ENCODE results near the gene PEAK1.

The PEAK1 gene

GRCh38 chr15:77335298-77335697 is 84.6 kb downstream of the PEAK1 start:
- WGBS (ENCODE audit: extremely low coverage, insufficient coverage, insufficient read length) = no CpG with 5 or more reads among the region's 4 CpGs
- Histone ChIP-seq H3K14ac (ENCODE audit: low read length) (no peak overlapping the region), H3K9ac (ENCODE audit: low read length) (no peak overlapping the region), H3K18ac (ENCODE audit: low read length) (no peak overlapping the region), H3K79me2 (ENCODE audit: control insufficient read depth, insufficient read depth, low read length, poor library complexity) (no peaks in the 10 kb centered on the region), H3K27ac (ENCODE audit: low read depth, low read length) (no peak overlapping the region), H3K9me3 (ENCODE audit: insufficient read depth, low read depth, low read length) (no peaks in the 10 kb centered on the region), H3K27me3 (ENCODE audit: insufficient read depth, low read length) (no peaks in the 10 kb centered on the region), H3K23ac (ENCODE audit: low read length) (no peak overlapping the region), H3K4ac (ENCODE audit: low read depth, low read length) (no peak overlapping the region), H4K12ac (ENCODE audit: low read depth, low read length) (no peak overlapping the region), H3K36me3 (ENCODE audit: control insufficient read depth in 1 of 2, insufficient read depth in 2 of 2, low read length in 2 of 2) (no peaks in the 10 kb centered on the region), H2BK5ac (ENCODE audit: low read depth, low read length, poor library complexity) (no peak overlapping the region), H2AFZ (ENCODE audit: insufficient read depth, low read length, poor library complexity) (no peak overlapping the region), H3K4me1 (ENCODE audit: control insufficient read depth in 1 of 2, insufficient read depth in 2 of 2, low read length in 2 of 2) (no peaks in the 10 kb centered on the region), H2AK5ac (ENCODE audit: low read length) (no peak overlapping the region), H4K91ac (ENCODE audit: low read depth, low read length) (no peak overlapping the region), H3K79me1 (ENCODE audit: low read length) (no peaks in the 10 kb centered on the region), H3K4me2 (ENCODE audit: low read length) (no peak overlapping the region), H2BK12ac (ENCODE audit: low read length) (no peak overlapping the region), H3K4me3 (ENCODE audit: low read depth, low read length) (no peak overlapping the region), H4K8ac (ENCODE audit: low read depth, low read length) (no peak overlapping the region), H2BK120ac (ENCODE audit: insufficient read depth, low read length, poor library complexity) (no peak overlapping the region)
- DNase-seq = no peak

GRCh38 chr15:77333166-77333565 is 86.7 kb downstream of the PEAK1 start:
- WGBS (ENCODE audit: extremely low coverage, insufficient coverage, insufficient read length) = no CpG with 5 or more reads among the region's 2 CpGs
- Histone ChIP-seq H2AFZ (ENCODE audit: insufficient read depth, low read length, poor library complexity) (no peak overlapping the region), H4K12ac (ENCODE audit: low read depth, low read length) (no peak overlapping the region), H3K79me2 (ENCODE audit: control insufficient read depth, insufficient read depth, low read length, poor library complexity) (no peaks in the 10 kb centered on the region), H3K4me2 (ENCODE audit: low read length) (no peak overlapping the region), H3K9ac (ENCODE audit: low read length) (no peak overlapping the region), H3K27ac (ENCODE audit: low read depth, low read length) (no peak overlapping the region), H3K23ac (ENCODE audit: low read length) (no peak overlapping the region), H4K91ac (ENCODE audit: low read depth, low read length) (no peak overlapping the region), H3K4me1 (ENCODE audit: control insufficient read depth in 1 of 2, insufficient read depth in 2 of 2, low read length in 2 of 2) (no peaks in the 10 kb centered on the region), H2BK12ac (ENCODE audit: low read length) (no peak overlapping the region), H4K8ac (ENCODE audit: low read depth, low read length) (no peak overlapping the region), H3K4ac (ENCODE audit: low read depth, low read length) (no peak overlapping the region), H3K18ac (ENCODE audit: low read length) (no peak overlapping the region), H2BK120ac (ENCODE audit: insufficient read depth, low read length, poor library complexity) (no peak overlapping the region), H2AK5ac (ENCODE audit: low read length) (no peak overlapping the region), H3K4me3 (ENCODE audit: low read depth, low read length) (no peak overlapping the region), H3K79me1 (ENCODE audit: low read length) (no peaks in the 10 kb centered on the region), H3K27me3 (ENCODE audit: insufficient read depth, low read length) (no peaks in the 10 kb centered on the region), H3K9me3 (ENCODE audit: insufficient read depth, low read depth, low read length) (no peaks in the 10 kb centered on the region), H2BK5ac (ENCODE audit: low read depth, low read length, poor library complexity) (no peak overlapping the region), H3K14ac (ENCODE audit: low read length) (no peak overlapping the region), H3K36me3 (ENCODE audit: control insufficient read depth in 1 of 2, insufficient read depth in 2 of 2, low read length in 2 of 2) (no peaks in the 10 kb centered on the region)
- DNase-seq = no peak

- no peaks in the 10 kb centered on the region for H3K27me3 ChIP-seq (ENCODE audit: insufficient read depth, low read length)
- H2AFZ ChIP-seq (ENCODE audit: insufficient read depth, low read length, poor library complexity) = no peak overlapping the region
- H3K79me2 ChIP-seq (ENCODE audit: control insufficient read depth, insufficient read depth, low read length, poor library complexity) = no peaks in the 10 kb centered on the region
- H4K12ac ChIP-seq (ENCODE audit: low read depth, low read length) = no peak overlapping the region
- H4K91ac ChIP-seq (ENCODE audit: low read depth, low read length) = no peak overlapping the region
- no peaks in the 10 kb centered on the region for H3K9me3 ChIP-seq (ENCODE audit: insufficient read depth, low read depth, low read length)
- H3K4me1 ChIP-seq (ENCODE audit: control insufficient read depth in 1 of 2, insufficient read depth in 2 of 2, low read length in 2 of 2) = no peaks in the 10 kb centered on the region
- no peak overlapping the region for H2BK12ac ChIP-seq (ENCODE audit: low read length)
- H4K8ac ChIP-seq (ENCODE audit: low read depth, low read length) = no peak overlapping the region
- no peak overlapping the region for H3K9ac ChIP-seq (ENCODE audit: low read length)
- H3K4me3 ChIP-seq (ENCODE audit: low read depth, low read length) = no peak overlapping the region
- no peak overlapping the region for H2BK5ac ChIP-seq (ENCODE audit: low read depth, low read length, poor library complexity)
- H3K18ac ChIP-seq (ENCODE audit: low read length) = no peak overlapping the region
- H3K79me1 ChIP-seq (ENCODE audit: low read length) = no peaks in the 10 kb centered on the region
- no peak overlapping the region for H2BK120ac ChIP-seq (ENCODE audit: insufficient read depth, low read length, poor library complexity)
- peaks cover 0 to 2% of the 10 kb centered on the region in 2 experiments for H3K36me3 ChIP-seq (ENCODE audit: control insufficient read depth in 1 of 2, insufficient read depth in 2 of 2, low read length in 2 of 2)
- H3K4ac ChIP-seq (ENCODE audit: low read depth, low read length) = no peak overlapping the region
- no peak for DNase-seq
- WGBS (ENCODE audit: extremely low coverage, insufficient coverage, insufficient read length) = no CpG with 5 or more reads among the region's 1 CpG
- H3K27ac ChIP-seq (ENCODE audit: low read depth, low read length) = no peak overlapping the region
- no peak overlapping the region for H3K23ac ChIP-seq (ENCODE audit: low read length)
- H2AK5ac ChIP-seq (ENCODE audit: low read length) = no peak overlapping the region
- no peak overlapping the region for H3K14ac ChIP-seq (ENCODE audit: low read length)
- no peak overlapping the region for H3K4me2 ChIP-seq (ENCODE audit: low read length)
Observed at GRCh38 chr15:77329202-77329601, 90.7 kb downstream of the PEAK1 start.

GRCh38 chr15:77327844-77328529 is 91.9 kb downstream of the PEAK1 start:
- Histone ChIP-seq H3K4ac (ENCODE audit: low read depth, low read length) (no peak overlapping the region), H3K4me2 (ENCODE audit: low read length) (no peak overlapping the region), H3K36me3 (ENCODE audit: control insufficient read depth in 1 of 2, insufficient read depth in 2 of 2, low read length in 2 of 2) (peaks cover 0 to 2% of the 10 kb centered on the region in 2 experiments), H3K27me3 (ENCODE audit: insufficient read depth, low read length) (no peaks in the 10 kb centered on the region), H4K8ac (ENCODE audit: low read depth, low read length) (no peak overlapping the region), H3K4me3 (ENCODE audit: low read depth, low read length) (no peak overlapping the region), H3K79me1 (ENCODE audit: low read length) (no peaks in the 10 kb centered on the region), H3K9me3 (ENCODE audit: insufficient read depth, low read depth, low read length) (no peaks in the 10 kb centered on the region), H2BK120ac (ENCODE audit: insufficient read depth, low read length, poor library complexity) (no peak overlapping the region), H4K12ac (ENCODE audit: low read depth, low read length) (no peak overlapping the region), H2BK12ac (ENCODE audit: low read length) (no peak overlapping the region), H3K18ac (ENCODE audit: low read length) (no peak overlapping the region), H3K23ac (ENCODE audit: low read length) (no peak overlapping the region), H2BK5ac (ENCODE audit: low read depth, low read length, poor library complexity) (no peak overlapping the region), H2AK5ac (ENCODE audit: low read length) (no peak overlapping the region), H3K4me1 (ENCODE audit: control insufficient read depth in 1 of 2, insufficient read depth in 2 of 2, low read length in 2 of 2) (no peaks in the 10 kb centered on the region), H3K14ac (ENCODE audit: low read length) (no peak overlapping the region), H2AFZ (ENCODE audit: insufficient read depth, low read length, poor library complexity) (no peak overlapping the region), H4K91ac (ENCODE audit: low read depth, low read length) (no peak overlapping the region), H3K27ac (ENCODE audit: low read depth, low read length) (no peak overlapping the region), H3K79me2 (ENCODE audit: control insufficient read depth, insufficient read depth, low read length, poor library complexity) (no peaks in the 10 kb centered on the region), H3K9ac (ENCODE audit: low read length) (no peak overlapping the region)
- no peak for DNase-seq
- no CpG with 5 or more reads among the region's 3 CpGs for WGBS (ENCODE audit: extremely low coverage, insufficient coverage, insufficient read length)

Measured in trophoblast cell (in vitro differentiated cells and primary cell).